ENCODE data around the gene INMT.

INMT gene

DNA sequence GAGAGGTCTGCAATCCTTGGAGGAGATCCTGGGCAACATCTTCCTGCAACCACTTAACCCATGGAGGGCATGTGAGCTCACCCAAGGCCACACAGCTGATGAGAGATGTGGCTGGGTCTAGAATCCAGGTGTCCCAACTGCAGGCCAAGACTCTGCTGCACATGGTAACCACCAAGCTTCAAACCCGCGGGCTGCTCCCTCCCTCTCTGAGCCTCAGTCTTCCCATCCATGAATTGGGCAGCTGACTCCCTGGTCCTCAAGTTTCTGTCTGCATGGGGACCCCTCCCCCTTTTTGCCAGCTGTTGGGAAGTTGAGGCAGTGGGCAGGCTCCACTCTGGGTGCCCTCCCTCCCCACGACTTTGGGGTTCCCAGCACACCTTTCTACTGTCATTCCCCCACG lies 20.9 kb upstream of the INMT start:
- TF ChIP-seq, protein P1, sequence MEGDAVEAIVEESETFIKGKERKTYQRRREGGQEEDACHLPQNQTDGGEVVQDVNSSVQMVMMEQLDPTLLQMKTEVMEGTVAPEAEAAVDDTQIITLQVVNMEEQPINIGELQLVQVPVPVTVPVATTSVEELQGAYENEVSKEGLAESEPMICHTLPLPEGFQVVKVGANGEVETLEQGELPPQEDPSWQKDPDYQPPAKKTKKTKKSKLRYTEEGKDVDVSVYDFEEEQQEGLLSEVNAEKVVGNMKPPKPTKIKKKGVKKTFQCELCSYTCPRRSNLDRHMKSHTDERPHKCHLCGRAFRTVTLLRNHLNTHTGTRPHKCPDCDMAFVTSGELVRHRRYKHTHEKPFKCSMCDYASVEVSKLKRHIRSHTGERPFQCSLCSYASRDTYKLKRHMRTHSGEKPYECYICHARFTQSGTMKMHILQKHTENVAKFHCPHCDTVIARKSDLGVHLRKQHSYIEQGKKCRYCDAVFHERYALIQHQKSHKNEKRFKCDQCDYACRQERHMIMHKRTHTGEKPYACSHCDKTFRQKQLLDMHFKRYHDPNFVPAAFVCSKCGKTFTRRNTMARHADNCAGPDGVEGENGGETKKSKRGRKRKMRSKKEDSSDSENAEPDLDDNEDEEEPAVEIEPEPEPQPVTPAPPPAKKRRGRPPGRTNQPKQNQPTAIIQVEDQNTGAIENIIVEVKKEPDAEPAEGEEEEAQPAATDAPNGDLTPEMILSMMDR (conservative IDR thresholded peaks at IDR 0.05; ENCODE audit: low read depth, low read length), result no peak
- no peaks in the 10 kb centered on the region for H4K20me1 ChIP-seq (ENCODE audit: insufficient read depth)
- H3K9ac ChIP-seq, result no peak overlapping the region
- H3K4me1 ChIP-seq (ENCODE audit: low read depth, poor library complexity, severe bottlenecking), result peaks cover 10% of the 10 kb centered on the region
- no peaks in the 10 kb centered on the region for H3K36me3 ChIP-seq (ENCODE audit: insufficient read depth)
- no peak overlapping the region for H2AFZ ChIP-seq (ENCODE audit: low read depth)
- no peak overlapping the region for H3K4me2 ChIP-seq
- no peak overlapping the region for H3K27ac ChIP-seq
- no peaks in the 10 kb centered on the region for H3K27me3 ChIP-seq (ENCODE audit: insufficient read depth, low read depth)
- no peak overlapping the region for H3K4me3 ChIP-seq (IDR thresholded peaks at IDR 0.05; ENCODE audit: insufficient read depth, low read depth, low read length)
- H3K79me2 ChIP-seq (ENCODE audit: insufficient read depth, low read depth), result no peaks in the 10 kb centered on the region

- Histone ChIP-seq H2AFZ (ENCODE audit: low read depth) (no peak overlapping the region), H3K4me3 (IDR thresholded peaks at IDR 0.05; ENCODE audit: insufficient read depth, low read depth, low read length) (no peak overlapping the region), H3K79me2 (ENCODE audit: insufficient read depth, low read depth) (no peaks in the 10 kb centered on the region), H3K4me1 (ENCODE audit: low read depth, poor library complexity, severe bottlenecking) (peaks cover 6% of the 10 kb centered on the region), H3K4me2 (no peak overlapping the region), H3K36me3 (ENCODE audit: insufficient read depth) (no peaks in the 10 kb centered on the region), H3K9ac (no peak overlapping the region), H3K27ac (no peak overlapping the region), H3K27me3 (ENCODE audit: insufficient read depth, low read depth) (no peaks in the 10 kb centered on the region), H4K20me1 (ENCODE audit: insufficient read depth) (no peaks in the 10 kb centered on the region)
- TF ChIP-seq, protein P1 (conservative IDR thresholded peaks at IDR 0.05; ENCODE audit: low read depth, low read length), result no peak
These were observed 20.4 kb upstream of the INMT start for GRCh38 chr7:30731581-30731980.

GRCh38 chr7:30732606-30733005 lies 19.3 kb upstream of the INMT start:
- Histone ChIP-seq H3K4me3 (IDR thresholded peaks at IDR 0.05; ENCODE audit: insufficient read depth, low read depth, low read length) (no peak overlapping the region), H3K9ac (no peak overlapping the region), H4K20me1 (ENCODE audit: insufficient read depth) (no peaks in the 10 kb centered on the region), H2AFZ (ENCODE audit: low read depth) (no peak overlapping the region), H3K4me2 (no peak overlapping the region), H3K4me1 (ENCODE audit: low read depth, poor library complexity, severe bottlenecking) (no peaks in the 10 kb centered on the region), H3K27ac (no peak overlapping the region), H3K27me3 (ENCODE audit: insufficient read depth, low read depth) (no peaks in the 10 kb centered on the region), H3K36me3 (ENCODE audit: insufficient read depth) (no peaks in the 10 kb centered on the region), H3K79me2 (ENCODE audit: insufficient read depth, low read depth) (no peaks in the 10 kb centered on the region)
- TF ChIP-seq, protein P1 (conservative IDR thresholded peaks at IDR 0.05; ENCODE audit: low read depth, low read length), result no peak

GRCh38 chr7:30733216-30733615 lies 18.7 kb upstream of the INMT start:
- TF ChIP-seq, protein P1 (conservative IDR thresholded peaks at IDR 0.05; ENCODE audit: low read depth, low read length), result no peak
- Histone ChIP-seq H3K4me1 (ENCODE audit: low read depth, poor library complexity, severe bottlenecking) (no peaks in the 10 kb centered on the region), H3K27ac (no peak overlapping the region), H3K4me3 (IDR thresholded peaks at IDR 0.05; ENCODE audit: insufficient read depth, low read depth, low read length) (no peak overlapping the region), H3K36me3 (ENCODE audit: insufficient read depth) (no peaks in the 10 kb centered on the region), H4K20me1 (ENCODE audit: insufficient read depth) (no peaks in the 10 kb centered on the region), H3K9ac (no peak overlapping the region), H3K4me2 (no peak overlapping the region), H2AFZ (ENCODE audit: low read depth) (no peak overlapping the region), H3K79me2 (ENCODE audit: insufficient read depth, low read depth) (no peaks in the 10 kb centered on the region), H3K27me3 (ENCODE audit: insufficient read depth, low read depth) (no peaks in the 10 kb centered on the region)

Measured in KMS-11 (cell line).